Adrenal gland (tissue), 5 donors: Measurements from ENCODE around the gene ZDHHC18.
"Not testable (repeated sequence)": the region's sequence is repeated elsewhere in the genome, so short reads cannot be mapped to it uniquely, and the experiment has no call there.

Source experiments
- CTCF ChIP-seq, 6 experiments: fragments of 450-650 bp in 4 of 6; fragments of 200-600 bp in 2 of 6; sonication (generic) in 1 of 6; IDR thresholded peaks; 1 replicate in 5 of 6; 2 replicates in 1 of 6; pipeline versions ENCODE4 v1.5.1 to v1.8.0; 2016 to 2021; ENCODE audit warnings: antibody characterized with exemption in 6 of 6, mild to moderate bottlenecking in 2 of 6, moderate library complexity in 1 of 6
- POLR2A ChIP-seq, 2 donors: fragments of 450-650 bp; IDR thresholded peaks; one replicate each; pipeline ENCODE4 v1.6.1; 2017; ENCODE audit warnings: antibody characterized with exemption in 2 of 2, mild to moderate bottlenecking in 2 of 2, moderate library complexity in 1 of 2
- donor health status: DM: no; HTN: no; CAD: no.

GRCh38 chr1:26837665-26838064 lies 11.2 kb downstream of the ZDHHC18 start:
- not testable (repeated sequence) for TF ChIP-seq CTCF, POLR2A (IDR thresholded peaks at IDR 0.05)
